Right cardiac atrium (tissue), 5 donors: ENCODE data around the gene ZFYVE19. TPM values are rescaled to one million over a fixed set of nuclear protein-coding genes. Genes with fewer than 3 reads are reported as not detected.

Experiments used
- ATAC-seq, 2 donors: fragments of 200-7000 bp; cut with Tn5 transposase; one replicate each; pipeline versions ENCODE4 v1.8.0 to v1.9.1; 2020; ENCODE audit warnings: moderate library complexity in 2 of 2, mild to moderate bottlenecking in 1 of 2
- DNase-seq, 3 donors: peaks; one replicate each; pipeline ENCODE4 v3.0.0-alpha.2; 2020
- H3K27ac ChIP-seq: one replicate; pipeline ENCODE4 v1.5.1; 2013; ENCODE audit warnings: mild to moderate bottlenecking, low read length, control low read depth, moderate library complexity
- H3K27me3 ChIP-seq: one replicate; pipeline ENCODE4 v1.6.1; 2013; ENCODE audit not compliant: control insufficient read depth, insufficient read depth
- H3K4me1 ChIP-seq: one replicate; pipeline ENCODE4 v1.6.1; 2013; ENCODE audit warnings: low read length; ENCODE audit not compliant: control insufficient read depth, insufficient read depth
- H3K4me3 ChIP-seq: one replicate; pipeline ENCODE4 v1.5.1; 2013; ENCODE audit warnings: low read length, control low read depth
- H3K9me3 ChIP-seq: one replicate; pipeline ENCODE4 v1.6.1; 2013; ENCODE audit warnings: low read length; ENCODE audit not compliant: control insufficient read depth
- WGBS: extraction: QIAGEN DNeasy Blood & Tissue Kit; methylation state at CpG from one replicate; pipeline ENCODE4 v1.1.7; 2013; 5-methylcytosine and 5-hydroxymethylcytosine counted together
- intact Hi-C, 4 donors: fragments of 100-400 bp; cut with DNase I; formaldehyde crosslinking; loops; one replicate each; pipeline versions ENCODE4 v1.11.0 to v1.14.0; 2022 to 2023
- long read RNA-seq, 4 donors: library from polyadenylated mRNA; unstranded; transcript quantifications; one replicate each; pipeline ENCODE4 v2.0.0, GENCODE V29; 2020 to 2021
- polyA plus RNA-seq: library from polyadenylated mRNA; stranded (reverse); fragments of 200-250 nt; gene quantifications from one replicate; pipeline ENCODE4 v1.2.3, GENCODE V29; 2013
- total RNA-seq, 4 donors: library from RNA; stranded (reverse); fragmentation: NEBNext Ultra II Directional; extraction: Animal tissue kit (Norgen Biotek cat#: 25700); gene quantifications; one replicate each; pipeline ENCODE4 v1.2.1, GENCODE V29; 2021
- donor health status: healthy with polysubstance abuse.
- donor health status: DM: no; HTN: yes; CAD: no.
- donor health status: DM: no; HTN: no; CAD: no.
- donor health status: DM: no; HTN: yes; CAD: no; lungs with severe emphysema.
- donor health status: DM: yes; HTN: yes; CAD: no.

ZFYVE19 gene
- total RNA-seq, result 10 to 100 TPM; 14.4 to 25.7 (median 19.3) TPM
- 15.6 TPM for polyA plus RNA-seq
- long read RNA-seq, donor 1, transcript ZFYVE19-203 (11 exons, 2,775 nt), result major isoform, 26 of 46 reads
- long read RNA-seq, donor 1, transcript ZFYVE19-201 (10 exons, 1,555 nt), result minor isoform, 6 of 46 reads
- long read RNA-seq, donor 1, partial matches to known transcripts, result 6 of 46 reads
- long read RNA-seq, donor 1, other reads (novel, unspliced or antisense), result 6 of 46 reads
- long read RNA-seq, donor 2, transcript ZFYVE19-203 (11 exons, 2,775 nt), result major isoform, 13 of 28 reads
- long read RNA-seq, donor 2, partial matches to known transcripts, result 5 of 28 reads
- long read RNA-seq, donor 2, other reads (novel, unspliced or antisense), result 8 of 28 reads
- long read RNA-seq, donor 3, transcript ZFYVE19-201 (10 exons, 1,555 nt), result minor isoform, 7 of 40 reads
- long read RNA-seq, donor 3, transcript ZFYVE19-203 (11 exons, 2,775 nt), result major isoform, 21 of 40 reads
- long read RNA-seq, donor 3, partial matches to known transcripts, result 5 of 40 reads
- long read RNA-seq, donor 3, other reads (novel, unspliced or antisense), result 7 of 40 reads
- long read RNA-seq, donor 4, transcript ZFYVE19-203 (11 exons, 2,775 nt), result major isoform, 5 of 20 reads
- long read RNA-seq, donor 4, partial matches to known transcripts, result 6 of 20 reads
- long read RNA-seq, donor 4, other reads (novel, unspliced or antisense), result 5 of 20 reads

GRCh38 chr15:40807028-40807887, at the start of gene ZFYVE19, which contains the start of gene DNAJC17:
TSS of gene ZFYVE19 (plus strand) at chr15:40807089. CDS start at chr15:40807590, 501 bp downstream.
TSS of gene DNAJC17 (minus strand) at chr15:40807473. CDS start at chr15:40807446, 27 bp downstream.
- Histone ChIP-seq H3K27me3 (no peaks in the 10 kb centered on the region), H3K4me3 (peak within 1 kb of the TSS; percentile 57), H3K4me1 (peaks cover 3% of the 10 kb centered on the region), H3K9me3 (no peaks in the 10 kb centered on the region), H3K27ac (peak within 1 kb of the TSS; percentile 69)
- under 1% methylated on average over 64 of the region's 64 CpGs for WGBS
- ATAC-seq, result peak; percentile 99
- DNase-seq, result peak; percentile 98 to 99 (median 99)
- intact Hi-C loops, result no loop called here

- DNase-seq, result no peak
- intact Hi-C loops, result no loop called here
- no peak for ATAC-seq
- H3K4me3 ChIP-seq, result no peak overlapping the region
- 95% methylated on average over 5 of the region's 5 CpGs for WGBS
- no peaks in the 10 kb centered on the region for H3K9me3 ChIP-seq
- H3K27me3 ChIP-seq, result no peaks in the 10 kb centered on the region
- no peak overlapping the region for H3K27ac ChIP-seq
- no peaks in the 10 kb centered on the region for H3K4me1 ChIP-seq
Observed at GRCh38 chr15:40759961-40760360, 46.9 kb upstream of the ZFYVE19 start.

GRCh38 chr15:40762919-40763800, 43.7 kb upstream of the ZFYVE19 start:
- intact Hi-C loops, result no loop called here
- DNase-seq, result peak; percentile 67 to 91 (median 88)
- WGBS, result 30% methylated on average over 55 of the region's 55 CpGs

GRCh38 chr15:40763801-40764628, 42.9 kb upstream of the ZFYVE19 start, which contains the start of gene GCHFR:
TSS of gene GCHFR (plus strand) at chr15:40764068. CDS start at chr15:40764181, 113 bp downstream.
- intact Hi-C loops, result no loop called here
- peak within 1 kb of the TSS; percentile 30 for H3K27ac ChIP-seq
- under 1% methylated on average over 75 of the region's 75 CpGs for WGBS

More at GRCh38 chr15:40762919-40763800, 43.7 kb upstream of the ZFYVE19 start:
- H3K4me3 ChIP-seq, result peak overlapping the region; percentile 34
- H3K4me1 ChIP-seq, result no peaks in the 10 kb centered on the region
- peak; percentile 8 to 11 for ATAC-seq
- no peaks in the 10 kb centered on the region for H3K27me3 ChIP-seq
- H3K27ac ChIP-seq, result no peak overlapping the region
- no peaks in the 10 kb centered on the region for H3K9me3 ChIP-seq

GRCh38 chr15:40764629-40765103, 42.2 kb upstream of the ZFYVE19 start:
- Histone ChIP-seq H3K9me3 (no peaks in the 10 kb centered on the region), H3K4me1 (no peaks in the 10 kb centered on the region), H3K4me3 (peak overlapping the region; percentile 34), H3K27ac (peak overlapping the region; percentile 30), H3K27me3 (no peaks in the 10 kb centered on the region)
- intact Hi-C loops, result no loop called here
- ATAC-seq (peak; percentile 3 to 4), DNase-seq (no peak)
- WGBS, result 26% methylated on average over 8 of the region's 8 CpGs

More at GRCh38 chr15:40763801-40764628, 42.9 kb upstream of the ZFYVE19 start, which contains the start of gene GCHFR:
- H3K27me3 ChIP-seq, result no peaks in the 10 kb centered on the region
- ATAC-seq (peak; percentile 75 to 81), DNase-seq (peak; percentile 84 to 94 (median 93))
- peak within 1 kb of the TSS; percentile 34 for H3K4me3 ChIP-seq
- no peaks in the 10 kb centered on the region for H3K4me1 ChIP-seq
- no peaks in the 10 kb centered on the region for H3K9me3 ChIP-seq

- no peak for ATAC-seq
- peaks cover 3% of the 10 kb centered on the region for H3K4me1 ChIP-seq
Observed at GRCh38 chr15:40766194-40766815, 40.6 kb upstream of the ZFYVE19 start.

GRCh38 chr15:40766906-40767837, 39.7 kb upstream of the ZFYVE19 start:
- H3K27ac ChIP-seq, result no peak overlapping the region
- no peak overlapping the region for H3K4me3 ChIP-seq
- WGBS, result 92% methylated on average over 32 of the region's 32 CpGs
- no peaks in the 10 kb centered on the region for H3K9me3 ChIP-seq
- DNase-seq (no peak), ATAC-seq (no peak)
- no peaks in the 10 kb centered on the region for H3K27me3 ChIP-seq
- peaks cover 3% of the 10 kb centered on the region for H3K4me1 ChIP-seq
- intact Hi-C loops, result no loop called here

More at GRCh38 chr15:40766194-40766815, 40.6 kb upstream of the ZFYVE19 start:
- no peaks in the 10 kb centered on the region for H3K9me3 ChIP-seq
- intact Hi-C loops, result no loop called here
- 67% methylated on average over 7 of the region's 7 CpGs for WGBS
- no peak overlapping the region for H3K27ac ChIP-seq
- H3K4me3 ChIP-seq, result no peak overlapping the region
- no peaks in the 10 kb centered on the region for H3K27me3 ChIP-seq
- DNase-seq, result no peak

GRCh38 chr15:40767838-40768500, 38.9 kb upstream of the ZFYVE19 start:
- DNase-seq, result no peak
- WGBS, result 89% methylated on average over 29 of the region's 29 CpGs
- Histone ChIP-seq H3K4me1 (peaks cover 3% of the 10 kb centered on the region), H3K9me3 (no peaks in the 10 kb centered on the region), H3K27me3 (no peaks in the 10 kb centered on the region), H3K4me3 (no peak overlapping the region), H3K27ac (no peak overlapping the region)
- ATAC-seq, result no peak
- intact Hi-C loops, result no loop called here
